ENCODE measurements around the gene ISM2. TPM values are rescaled to one million over a fixed set of nuclear protein-coding genes. Genes with fewer than 3 reads are reported as not detected.

ISM2 gene
- total and polyA plus RNA-seq, 10 of the 15 experiments (the other 5 are each of a cell fraction or from before 2014, with no cell fraction given), result 0.03 TPM; not detected in 9

DNA sequence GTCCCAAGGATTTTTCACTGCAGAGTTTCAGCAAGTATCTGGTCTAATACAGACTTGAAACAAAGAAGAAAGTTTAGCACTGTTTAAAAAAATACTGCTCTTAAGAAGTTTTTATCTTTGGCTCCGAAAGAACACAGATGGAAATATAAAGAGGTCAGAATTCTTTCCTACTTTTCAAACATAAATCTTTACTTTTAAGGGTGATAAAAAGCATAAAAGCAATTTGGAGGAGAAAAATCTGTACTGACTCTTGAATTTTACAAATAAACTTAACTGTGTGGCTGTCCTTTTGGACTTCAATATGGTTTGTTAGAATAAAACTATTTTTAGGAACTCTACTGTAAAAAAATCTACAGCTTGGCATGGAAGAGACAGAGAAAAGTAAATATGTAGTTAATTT lies 27.6 kb upstream of the ISM2 start:
- no peak for ATAC-seq
- H3K9ac ChIP-seq (ENCODE audit: control insufficient read depth, insufficient read depth, low read length), result no peak overlapping the region
- DNase-seq (ENCODE audit: low read depth, low spot score), result no peak
- H3K4me1 ChIP-seq (ENCODE audit: control insufficient read depth, insufficient read depth, low read length), result no peaks in the 10 kb centered on the region
- H3K4me3 ChIP-seq, result no peak overlapping the region
- no peaks in the 10 kb centered on the region for H3K79me2 ChIP-seq (ENCODE audit: control insufficient read depth, insufficient read depth, low read length)
- FAIRE-seq, result no peak
- no peaks in the 10 kb centered on the region for H3K27me3 ChIP-seq (replicated peaks in 1 of 2; ENCODE audit: control insufficient read depth in 2 of 2, insufficient read depth in 2 of 2, low read length in 1 of 2)
- POLR2A ChIA-PET, result no interaction called here
- no peaks in the 10 kb centered on the region for H3K9me3 ChIP-seq (replicated peaks; ENCODE audit: control insufficient read depth, insufficient read depth, low read length)
- no peak overlapping the region for H3K27ac ChIP-seq (ENCODE audit: control insufficient read depth, insufficient read depth)
- SMC1A ChIA-PET (ENCODE audit: uncharacterized antibody, unreplicated experiment), result interaction anchor here (1.3 kb wide), 1 partner anchor 87 kb away, joined by 3 read pairs; no protein-coding TSS in a partner anchor
- no peak overlapping the region for H3K4me2 ChIP-seq (ENCODE audit: control insufficient read depth, insufficient read depth)
- in situ Hi-C loops (cut with MboI) (no loop called here), intact Hi-C loops (cut with micrococcal nuclease; ENCODE audit: unreplicated experiment) (no loop called here)
- 100% methylated on average over 1 of the region's 1 CpG for WGBS (ENCODE audit: insufficient coverage, insufficient replicate concordance, low lambda C conversion rate, missing lambda C conversion rate)
- H4K20me1 ChIP-seq (ENCODE audit: control insufficient read depth, insufficient read depth), result no peaks in the 10 kb centered on the region
- H3K36me3 ChIP-seq (ENCODE audit: control insufficient read depth in 2 of 2, insufficient read depth in 2 of 2, low read length in 1 of 2), result peaks cover 0 to 2% of the 10 kb centered on the region in 2 experiments; a peak in 1 of 4 replicates
- no TSS peak for BruUV-seq (replicated peaks)
- CTCF ChIA-PET, result interaction anchor here (1.0 kb wide), 1 partner anchor 68 kb away, joined by 3 read pairs; no protein-coding TSS in a partner anchor
- RAD21 ChIA-PET (ENCODE audit: unreplicated experiment), result no interaction called here
- H2AFZ ChIP-seq (ENCODE audit: control insufficient read depth, low read depth, low read length), result no peak overlapping the region
- TF ChIP-seq KLF5 (IDR thresholded peaks at IDR 0.05; ENCODE audit: partially characterized antibody) (no peak), POLR2AphosphoS5 (IDR thresholded peaks at IDR 0.05; ENCODE audit: low read length) (no peak), HDGF (IDR thresholded peaks at IDR 0.05) (no peak), BACH1 (IDR thresholded peaks at IDR 0.05; ENCODE audit: borderline replicate concordance) (no peak), ZNF384 (IDR thresholded peaks at IDR 0.05; ENCODE audit: borderline replicate concordance, low read depth, low read length) (no peak), RAD21 (IDR thresholded peaks at IDR 0.05; ENCODE audit: insufficient read depth, low read depth, low read length) (no peak), ZNF217 (IDR thresholded peaks at IDR 0.05) (no peak), RFX5 (IDR thresholded peaks at IDR 0.05; ENCODE audit: low read depth, low read length) (no peak), NR2F1 (conservative IDR thresholded peaks at IDR 0.05) (no peak), CBX5 (IDR thresholded peaks at IDR 0.05; ENCODE audit: low read depth) (no peak), YY1 (IDR thresholded peaks at IDR 0.05; ENCODE audit: low read depth, low read length) (no peak)
- TF ChIP-seq, protein P1, sequence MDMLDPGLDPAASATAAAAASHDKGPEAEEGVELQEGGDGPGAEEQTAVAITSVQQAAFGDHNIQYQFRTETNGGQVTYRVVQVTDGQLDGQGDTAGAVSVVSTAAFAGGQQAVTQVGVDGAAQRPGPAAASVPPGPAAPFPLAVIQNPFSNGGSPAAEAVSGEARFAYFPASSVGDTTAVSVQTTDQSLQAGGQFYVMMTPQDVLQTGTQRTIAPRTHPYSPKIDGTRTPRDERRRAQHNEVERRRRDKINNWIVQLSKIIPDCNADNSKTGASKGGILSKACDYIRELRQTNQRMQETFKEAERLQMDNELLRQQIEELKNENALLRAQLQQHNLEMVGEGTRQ (IDR thresholded peaks at IDR 0.05; ENCODE audit: borderline replicate concordance, low read depth, low read length), result no peak
- TF ChIP-seq, protein P2, sequence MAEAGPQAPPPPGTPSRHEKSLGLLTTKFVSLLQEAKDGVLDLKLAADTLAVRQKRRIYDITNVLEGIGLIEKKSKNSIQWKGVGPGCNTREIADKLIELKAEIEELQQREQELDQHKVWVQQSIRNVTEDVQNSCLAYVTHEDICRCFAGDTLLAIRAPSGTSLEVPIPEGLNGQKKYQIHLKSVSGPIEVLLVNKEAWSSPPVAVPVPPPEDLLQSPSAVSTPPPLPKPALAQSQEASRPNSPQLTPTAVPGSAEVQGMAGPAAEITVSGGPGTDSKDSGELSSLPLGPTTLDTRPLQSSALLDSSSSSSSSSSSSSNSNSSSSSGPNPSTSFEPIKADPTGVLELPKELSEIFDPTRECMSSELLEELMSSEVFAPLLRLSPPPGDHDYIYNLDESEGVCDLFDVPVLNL (IDR thresholded peaks at IDR 0.05; ENCODE audit: low read depth, low read length), result no peak
- TF ChIP-seq, protein P3, sequence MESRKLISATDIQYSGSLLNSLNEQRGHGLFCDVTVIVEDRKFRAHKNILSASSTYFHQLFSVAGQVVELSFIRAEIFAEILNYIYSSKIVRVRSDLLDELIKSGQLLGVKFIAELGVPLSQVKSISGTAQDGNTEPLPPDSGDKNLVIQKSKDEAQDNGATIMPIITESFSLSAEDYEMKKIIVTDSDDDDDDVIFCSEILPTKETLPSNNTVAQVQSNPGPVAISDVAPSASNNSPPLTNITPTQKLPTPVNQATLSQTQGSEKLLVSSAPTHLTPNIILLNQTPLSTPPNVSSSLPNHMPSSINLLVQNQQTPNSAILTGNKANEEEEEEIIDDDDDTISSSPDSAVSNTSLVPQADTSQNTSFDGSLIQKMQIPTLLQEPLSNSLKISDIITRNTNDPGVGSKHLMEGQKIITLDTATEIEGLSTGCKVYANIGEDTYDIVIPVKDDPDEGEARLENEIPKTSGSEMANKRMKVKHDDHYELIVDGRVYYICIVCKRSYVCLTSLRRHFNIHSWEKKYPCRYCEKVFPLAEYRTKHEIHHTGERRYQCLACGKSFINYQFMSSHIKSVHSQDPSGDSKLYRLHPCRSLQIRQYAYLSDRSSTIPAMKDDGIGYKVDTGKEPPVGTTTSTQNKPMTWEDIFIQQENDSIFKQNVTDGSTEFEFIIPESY (IDR thresholded peaks at IDR 0.05), result no peak
- TF ChIP-seq, protein P4, sequence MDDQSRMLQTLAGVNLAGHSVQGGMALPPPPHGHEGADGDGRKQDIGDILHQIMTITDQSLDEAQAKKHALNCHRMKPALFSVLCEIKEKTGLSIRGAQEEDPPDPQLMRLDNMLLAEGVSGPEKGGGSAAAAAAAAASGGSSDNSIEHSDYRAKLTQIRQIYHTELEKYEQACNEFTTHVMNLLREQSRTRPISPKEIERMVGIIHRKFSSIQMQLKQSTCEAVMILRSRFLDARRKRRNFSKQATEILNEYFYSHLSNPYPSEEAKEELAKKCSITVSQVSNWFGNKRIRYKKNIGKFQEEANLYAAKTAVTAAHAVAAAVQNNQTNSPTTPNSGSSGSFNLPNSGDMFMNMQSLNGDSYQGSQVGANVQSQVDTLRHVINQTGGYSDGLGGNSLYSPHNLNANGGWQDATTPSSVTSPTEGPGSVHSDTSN (IDR thresholded peaks at IDR 0.05; ENCODE audit: insufficient replicate concordance, low read depth, low read length), result no peak
- TF ChIP-seq, protein P5, sequence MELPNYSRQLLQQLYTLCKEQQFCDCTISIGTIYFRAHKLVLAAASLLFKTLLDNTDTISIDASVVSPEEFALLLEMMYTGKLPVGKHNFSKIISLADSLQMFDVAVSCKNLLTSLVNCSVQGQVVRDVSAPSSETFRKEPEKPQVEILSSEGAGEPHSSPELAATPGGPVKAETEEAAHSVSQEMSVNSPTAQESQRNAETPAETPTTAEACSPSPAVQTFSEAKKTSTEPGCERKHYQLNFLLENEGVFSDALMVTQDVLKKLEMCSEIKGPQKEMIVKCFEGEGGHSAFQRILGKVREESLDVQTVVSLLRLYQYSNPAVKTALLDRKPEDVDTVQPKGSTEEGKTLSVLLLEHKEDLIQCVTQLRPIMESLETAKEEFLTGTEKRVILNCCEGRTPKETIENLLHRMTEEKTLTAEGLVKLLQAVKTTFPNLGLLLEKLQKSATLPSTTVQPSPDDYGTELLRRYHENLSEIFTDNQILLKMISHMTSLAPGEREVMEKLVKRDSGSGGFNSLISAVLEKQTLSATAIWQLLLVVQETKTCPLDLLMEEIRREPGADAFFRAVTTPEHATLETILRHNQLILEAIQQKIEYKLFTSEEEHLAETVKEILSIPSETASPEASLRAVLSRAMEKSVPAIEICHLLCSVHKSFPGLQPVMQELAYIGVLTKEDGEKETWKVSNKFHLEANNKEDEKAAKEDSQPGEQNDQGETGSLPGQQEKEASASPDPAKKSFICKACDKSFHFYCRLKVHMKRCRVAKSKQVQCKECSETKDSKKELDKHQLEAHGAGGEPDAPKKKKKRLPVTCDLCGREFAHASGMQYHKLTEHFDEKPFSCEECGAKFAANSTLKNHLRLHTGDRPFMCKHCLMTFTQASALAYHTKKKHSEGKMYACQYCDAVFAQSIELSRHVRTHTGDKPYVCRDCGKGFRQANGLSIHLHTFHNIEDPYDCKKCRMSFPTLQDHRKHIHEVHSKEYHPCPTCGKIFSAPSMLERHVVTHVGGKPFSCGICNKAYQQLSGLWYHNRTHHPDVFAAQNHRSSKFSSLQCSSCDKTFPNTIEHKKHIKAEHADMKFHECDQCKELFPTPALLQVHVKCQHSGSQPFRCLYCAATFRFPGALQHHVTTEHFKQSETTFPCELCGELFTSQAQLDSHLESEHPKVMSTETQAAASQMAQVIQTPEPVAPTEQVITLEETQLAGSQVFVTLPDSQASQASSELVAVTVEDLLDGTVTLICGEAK (IDR thresholded peaks at IDR 0.05; ENCODE audit: borderline replicate concordance), result no peak
